Mucosa of gallbladder (tissue), 1 donor: ENCODE measurements around the gene MYOM3. TPM values are rescaled to one million over a fixed set of nuclear protein-coding genes. Genes with fewer than 3 reads are reported as not detected.
"Not testable (repeated sequence)": the region's sequence is repeated elsewhere in the genome, so short reads cannot be mapped to it uniquely, and the experiment has no call there.

Experiments used
- DNase-seq: peaks from one replicate; pipeline ENCODE4 v3.0.0-alpha.2; 2020; ENCODE audit warnings: low spot score
- total RNA-seq: library from RNA; stranded (reverse); gene quantifications from one replicate; pipeline ENCODE4 v1.2.1, GENCODE V29; 2021
- donor health status: DM: no; HTN: no; CAD: no.

MYOM3 gene
- total RNA-seq, 1 donor from 2014 or later, result 1.7 TPM

GRCh38 chr1:24071941-24072340, 40.0 kb downstream of the MYOM3 start:
- DNase-seq, result no peak

- DNase-seq, result peak; percentile 85
Measured at GRCh38 chr1:24070821-24071393, 41.0 kb downstream of the MYOM3 start.

GRCh38 chr1:24069817-24070216, 42.1 kb downstream of the MYOM3 start:
- no peak for DNase-seq

GRCh38 chr1:24067978-24068377, 44.0 kb downstream of the MYOM3 start:
- no peak for DNase-seq

- no peak for DNase-seq
Measured at GRCh38 chr1:24065304-24065703, 46.6 kb downstream of the MYOM3 start.

- DNase-seq, result no peak
Measured at GRCh38 chr1:24062221-24062620, 49.7 kb downstream of the MYOM3 start.

GRCh38 chr1:24060482-24060881, 51.5 kb downstream of the MYOM3 start:
- DNase-seq, result no peak

GRCh38 chr1:24058671-24059455, 53.1 kb downstream of the MYOM3 start:
- DNase-seq, result no peak

GRCh38 chr1:24057171-24057570, 54.8 kb downstream of the MYOM3 start:
- DNase-seq, result no peak

- DNase-seq, result no peak
Measured at GRCh38 chr1:24055681-24056080, 56.3 kb downstream of the MYOM3 start.

GRCh38 chr1:24052220-24052619, 59.7 kb downstream of the MYOM3 start:
- no peak for DNase-seq

- DNase-seq, result no peak
Measured at GRCh38 chr1:24051206-24051945, 60.6 kb downstream of the MYOM3 start.

- no peak for DNase-seq
Measured at GRCh38 chr1:24049733-24050132, 62.2 kb downstream of the MYOM3 start.

- not testable (repeated sequence) for DNase-seq
Measured at GRCh38 chr1:24048894-24049293, 63.0 kb downstream of the MYOM3 start.

- DNase-seq, result no peak
Measured at GRCh38 chr1:24048205-24048869, 63.6 kb downstream of the MYOM3 start.

GRCh38 chr1:24047110-24047477, 64.8 kb downstream of the MYOM3 start:
- DNase-seq, result no peak

GRCh38 chr1:24045771-24046170, 66.2 kb downstream of the MYOM3 start:
- DNase-seq, result no peak

GRCh38 chr1:24044672-24045071, 67.3 kb downstream of the MYOM3 start:
- DNase-seq, result not testable (repeated sequence)

GRCh38 chr1:24043345-24044032, 68.4 kb downstream of the MYOM3 start:
- no peak for DNase-seq

GRCh38 chr1:24042315-24042714, 69.6 kb downstream of the MYOM3 start:
- DNase-seq, result no peak

GRCh38 chr1:24036088-24036487, 75.8 kb downstream of the MYOM3 start:
- no peak for DNase-seq

- no peak for DNase-seq
Measured at GRCh38 chr1:24032981-24033380, 79.0 kb downstream of the MYOM3 start.
